HG03460 (cell line): ENCODE data around the gene DNMT3A.

Source experiments
- ATAC-seq: cut with Tn5 transposase; IDR thresholded peaks from one replicate; pipeline ENCODE4 v1.9.1; 2021; ENCODE audit not compliant: unreplicated experiment

DNMT3A gene

DNA sequence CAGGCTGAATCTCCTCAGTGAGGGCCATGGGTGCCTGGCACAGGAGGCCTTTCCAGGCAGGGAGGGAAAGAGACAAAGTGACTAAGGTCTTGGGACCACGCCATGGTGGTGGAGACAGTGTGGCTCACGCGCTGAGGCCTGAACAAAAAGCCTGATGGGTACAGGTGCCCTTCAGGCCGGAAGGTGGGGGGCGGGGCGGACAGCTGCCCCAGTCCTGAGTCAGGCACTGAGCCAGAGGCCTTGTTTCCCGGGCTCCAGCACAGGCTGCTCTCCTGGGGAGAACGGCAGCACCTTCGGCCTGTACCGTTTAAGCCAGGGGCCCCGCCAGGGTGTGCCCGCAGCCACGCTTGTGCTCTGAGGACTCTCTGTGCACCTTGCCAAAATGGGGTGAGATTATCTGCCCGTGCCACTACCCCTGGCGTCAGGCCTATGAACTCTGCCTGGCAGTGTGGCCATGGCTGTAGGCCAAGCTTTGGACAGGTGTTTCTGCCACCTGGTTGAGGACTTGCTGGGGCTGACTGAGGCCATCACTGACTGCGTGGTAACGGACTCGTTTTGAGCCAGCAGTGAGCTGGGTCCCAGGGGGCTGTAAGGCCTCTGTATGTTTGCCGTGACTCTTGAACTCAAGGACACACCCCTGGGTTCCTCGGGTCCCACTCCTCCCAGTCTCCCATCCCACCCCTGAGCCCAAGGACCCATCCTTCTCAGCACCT lies 31.7 kb upstream of the DNMT3A start:
- no peak for ATAC-seq

DNA sequence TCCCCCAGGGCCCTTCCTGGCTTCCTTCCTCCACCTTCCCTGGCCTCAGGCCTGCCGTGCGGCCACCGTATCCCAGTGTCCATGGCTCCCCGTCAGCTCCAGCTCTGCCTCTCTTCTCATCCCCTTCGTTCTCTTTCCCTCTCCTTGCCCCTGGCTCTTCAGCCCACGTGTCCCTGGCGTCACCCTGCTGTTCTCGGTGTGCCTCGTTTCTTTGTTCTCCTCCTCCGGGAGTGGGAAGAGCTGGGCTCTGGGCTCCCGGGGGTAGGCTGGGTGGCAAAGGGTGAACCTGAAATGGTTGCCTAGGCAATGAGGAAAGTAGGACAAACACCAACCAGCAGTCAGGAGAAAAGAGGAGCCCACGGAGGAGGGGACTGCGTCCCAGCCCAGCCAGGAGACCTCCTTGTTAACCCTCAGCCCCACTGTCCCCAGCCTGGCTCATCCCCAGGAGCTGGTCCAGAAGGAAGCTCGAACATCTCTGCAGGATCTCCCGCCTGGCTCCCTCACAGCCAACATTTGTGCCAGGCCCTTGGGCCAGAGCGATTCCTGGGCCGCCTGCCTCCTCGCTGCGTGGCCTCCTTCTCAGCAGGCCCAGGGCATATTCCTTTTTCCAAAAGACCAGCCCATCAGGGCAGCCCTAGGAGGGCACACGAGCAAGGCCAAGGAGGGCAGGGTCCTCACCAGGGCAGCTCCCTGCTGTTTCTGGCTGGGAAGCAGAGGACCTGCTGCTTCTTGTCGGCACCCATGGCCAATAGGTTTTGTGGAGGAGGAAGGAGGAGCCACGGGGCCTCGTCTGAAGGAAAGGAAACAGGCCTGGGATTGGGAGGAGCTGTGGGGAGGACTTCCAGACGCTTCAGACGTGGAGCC lies 30.9 kb upstream of the DNMT3A start:
- ATAC-seq, result no peak

DNA sequence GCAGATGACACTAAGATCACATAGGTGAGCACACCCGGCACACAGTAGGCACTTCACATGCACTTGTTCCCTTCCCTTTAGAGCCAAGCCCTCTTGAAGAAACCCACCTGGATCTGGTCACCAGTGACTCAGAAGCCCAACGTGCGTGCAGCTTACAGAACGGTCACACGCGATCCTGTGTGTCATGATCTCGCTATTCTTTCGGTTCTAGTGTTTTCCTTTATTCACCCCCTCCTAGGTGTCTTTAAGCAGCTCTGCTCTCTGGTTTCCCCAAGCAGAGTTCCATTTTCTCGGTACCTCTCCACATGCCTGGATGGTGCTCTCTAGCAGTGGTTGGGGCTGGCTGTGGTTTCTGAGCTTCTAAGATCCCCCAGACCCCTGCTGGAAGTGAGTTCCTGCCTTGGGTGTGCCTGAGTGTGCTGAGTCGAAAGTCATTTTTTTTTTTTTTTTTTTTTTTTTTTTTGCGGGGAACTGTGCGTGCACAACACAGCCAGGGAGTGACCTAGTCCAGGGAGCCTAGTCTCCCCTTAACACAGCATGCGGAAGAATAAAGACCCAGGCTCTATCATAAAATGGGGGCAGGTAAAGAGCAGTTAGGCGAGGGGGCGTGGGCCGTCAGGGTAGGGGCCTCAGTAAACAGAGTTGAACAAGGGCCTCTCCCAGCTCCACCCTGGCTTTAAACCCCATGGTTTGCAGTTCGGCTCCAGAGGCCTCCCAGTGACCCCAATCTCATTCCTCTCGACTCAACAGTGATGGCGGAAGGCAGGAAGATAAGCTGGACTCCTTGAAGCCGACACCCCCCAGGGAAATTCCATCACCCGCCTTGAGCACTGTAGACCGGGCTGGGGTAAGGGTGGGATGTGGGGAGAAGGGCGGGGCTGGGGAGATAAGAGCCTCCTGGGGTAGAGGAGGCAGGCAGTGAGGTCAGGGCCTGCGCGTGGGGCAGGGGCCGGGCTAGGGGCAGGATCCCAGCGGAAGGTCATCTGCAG lies 29.8 kb upstream of the DNMT3A start:
- no peak for ATAC-seq

DNA sequence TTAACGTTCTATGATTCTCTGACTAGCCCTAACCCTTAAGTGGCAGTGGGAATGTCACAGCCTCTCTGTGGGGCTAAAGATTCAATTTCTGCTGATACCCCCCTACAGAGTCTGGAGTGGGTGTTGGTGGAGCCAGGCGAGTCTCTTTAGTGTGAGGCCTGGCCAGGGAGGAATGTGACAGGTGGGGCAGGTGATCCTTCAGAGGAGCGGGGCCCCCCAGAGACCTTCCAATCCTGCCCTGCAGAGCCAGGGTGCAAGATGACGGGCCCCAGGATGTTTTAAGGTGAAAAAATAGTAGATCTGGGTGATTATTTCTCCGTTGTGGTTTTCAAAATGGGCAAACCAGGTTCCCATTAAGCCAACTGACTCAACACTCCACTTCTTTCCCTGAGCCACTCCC lies 28.2 kb upstream of the DNMT3A start:
- no peak for ATAC-seq

DNA sequence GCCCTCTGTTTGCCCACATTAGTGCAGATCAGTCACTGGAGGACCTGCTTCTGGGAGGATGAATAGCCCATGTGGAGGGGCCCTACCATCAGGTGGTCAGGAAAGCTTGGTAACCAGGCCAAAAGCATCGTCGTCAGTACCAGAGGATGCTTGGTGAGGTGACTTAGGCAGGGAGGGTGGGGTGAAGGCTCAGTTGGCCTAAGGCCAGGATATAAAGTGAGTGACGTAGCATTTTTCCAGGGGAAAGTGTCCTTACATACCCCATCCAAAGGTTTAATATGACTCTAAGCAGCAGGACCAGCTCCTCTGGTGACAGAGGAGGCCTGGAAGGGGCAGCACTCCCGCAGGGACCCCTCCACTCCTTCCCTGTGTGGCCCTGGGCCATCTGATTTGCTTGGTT lies 27.7 kb upstream of the DNMT3A start:
- no peak for ATAC-seq

DNA sequence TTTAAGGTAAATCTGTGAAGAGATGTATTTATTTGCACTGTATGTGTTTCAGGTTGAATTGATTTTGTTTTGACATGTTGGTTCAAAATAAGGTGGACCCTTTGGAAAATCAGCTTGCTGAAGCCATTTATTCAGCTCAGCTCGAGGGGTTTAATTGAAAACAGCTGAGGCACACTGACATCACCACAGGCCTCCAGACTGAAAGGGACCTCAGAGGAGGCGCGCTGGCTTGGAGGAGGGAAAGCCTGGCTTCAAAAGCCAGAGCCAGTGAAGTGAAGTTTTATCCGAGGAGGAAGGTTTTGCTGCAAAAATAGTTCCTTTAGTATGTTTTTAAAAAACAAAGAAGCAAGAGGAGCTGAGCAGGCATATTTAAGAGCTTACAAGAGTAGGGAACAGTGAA lies 26.9 kb upstream of the DNMT3A start:
- ATAC-seq, result no peak

DNA sequence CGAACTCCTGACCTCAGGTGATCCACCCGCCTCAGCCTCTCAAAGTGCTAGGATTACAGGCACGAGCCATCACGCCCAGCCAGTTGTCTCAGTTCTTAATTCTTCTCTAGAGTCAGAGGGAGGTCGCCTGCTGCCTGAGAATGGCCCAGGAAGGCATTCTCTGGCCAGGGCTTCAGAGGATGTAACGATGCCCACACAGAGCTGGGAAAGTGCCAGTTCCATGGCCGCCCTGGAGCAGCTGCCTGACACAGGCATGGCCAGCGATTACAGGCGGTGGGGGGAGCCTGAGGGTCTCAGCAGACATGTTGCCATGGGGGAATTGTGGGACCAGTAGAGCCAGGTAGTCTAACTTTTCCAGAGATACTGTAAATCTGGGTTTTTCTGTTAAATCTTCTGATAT lies 25.6 kb upstream of the DNMT3A start:
- ATAC-seq, result no peak

DNA sequence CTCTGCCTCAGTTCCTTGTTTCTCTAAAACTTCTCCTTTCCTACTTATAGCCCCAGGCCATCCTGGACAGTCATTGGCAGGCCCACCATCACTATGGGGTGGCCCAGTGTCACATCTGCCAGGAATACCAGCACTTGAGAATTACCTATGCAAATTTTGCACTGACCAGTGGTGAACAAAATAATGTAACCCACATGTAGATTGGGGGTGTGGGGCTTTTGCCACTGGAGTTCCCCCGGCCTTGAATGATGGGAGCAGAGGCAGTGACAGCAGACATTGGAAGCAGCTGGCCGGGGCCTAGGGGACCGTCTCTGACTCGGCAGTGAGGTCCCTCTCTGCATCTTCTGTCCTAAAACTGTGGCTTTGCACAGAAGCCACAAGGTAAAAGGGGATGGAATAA lies 24.9 kb upstream of the DNMT3A start:
- ATAC-seq, result no peak

DNA sequence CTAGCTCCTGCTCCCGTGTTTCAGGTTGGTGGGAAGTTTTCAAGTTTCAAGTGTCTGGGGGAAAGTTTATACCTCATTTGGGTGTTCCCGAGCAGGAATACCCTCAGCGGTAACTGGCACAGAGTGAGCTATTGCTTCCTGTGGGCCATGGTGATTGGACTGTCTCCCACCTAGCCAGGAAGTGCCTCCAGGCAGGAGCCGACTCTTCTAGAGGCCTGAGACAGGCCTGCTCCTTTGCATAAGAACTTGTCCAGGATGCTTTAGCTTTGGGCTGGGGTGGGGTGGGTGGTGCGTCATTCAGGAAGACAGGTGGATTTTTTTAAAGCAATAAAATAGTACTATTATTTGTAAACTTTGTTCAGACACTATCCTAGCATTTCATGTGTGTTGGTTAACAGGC lies 23.5 kb upstream of the DNMT3A start:
- ATAC-seq, result no peak

DNA sequence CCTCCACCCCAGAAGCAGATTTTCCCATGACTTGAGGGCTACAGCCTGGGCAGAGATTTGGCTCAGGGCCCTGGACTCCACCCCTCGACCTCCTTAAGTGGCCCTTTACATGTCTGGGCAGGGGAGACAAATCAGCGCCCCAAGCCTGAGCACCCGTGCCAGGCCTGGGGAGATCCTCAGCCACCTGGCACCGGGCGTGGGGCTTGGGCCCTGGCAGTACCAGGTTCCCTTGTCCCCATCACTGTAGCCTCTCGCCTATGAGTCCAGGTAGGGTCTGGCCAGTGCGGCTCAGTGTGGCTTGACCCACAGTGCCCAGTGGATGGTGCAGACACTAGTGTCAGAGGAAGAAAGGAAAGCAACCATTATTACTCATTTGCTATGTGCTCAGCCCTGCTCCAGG lies 22.0 kb upstream of the DNMT3A start:
- ATAC-seq, result no peak

DNA sequence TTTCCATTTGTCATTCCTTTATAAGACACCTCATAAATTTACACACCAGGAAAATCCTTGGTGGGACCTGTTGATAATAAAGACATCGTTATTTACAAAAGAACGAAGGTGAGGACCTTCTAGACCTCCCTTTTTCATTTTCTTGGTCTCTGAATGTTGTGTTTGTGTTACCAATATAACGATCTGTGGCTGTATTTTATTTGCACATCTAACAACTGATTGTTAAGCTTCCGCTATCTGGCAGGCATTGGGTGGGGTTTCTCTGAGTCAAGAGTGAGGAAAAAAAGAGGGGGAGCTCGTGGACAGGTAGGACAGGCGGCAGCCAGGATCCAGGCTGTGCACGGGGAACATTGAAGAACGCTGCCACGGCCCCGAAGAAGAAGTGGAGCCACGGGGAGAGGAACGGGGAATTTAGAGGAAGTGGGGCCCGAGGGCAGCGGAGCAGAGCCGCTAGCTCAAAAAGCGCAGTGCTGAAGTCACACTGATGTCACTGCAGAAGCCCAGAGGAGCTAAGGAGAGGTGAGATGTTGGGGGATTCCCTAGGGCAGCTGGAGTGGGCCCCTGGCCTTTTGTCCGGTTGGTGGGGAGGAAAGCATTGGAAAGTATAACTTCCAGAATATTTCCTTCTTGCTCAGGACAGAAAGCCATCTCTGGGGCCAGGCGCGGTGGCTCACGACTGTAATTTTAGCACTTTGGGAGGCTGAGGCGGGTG lies 20.9 kb upstream of the DNMT3A start:
- ATAC-seq, result peak; percentile 65

DNA sequence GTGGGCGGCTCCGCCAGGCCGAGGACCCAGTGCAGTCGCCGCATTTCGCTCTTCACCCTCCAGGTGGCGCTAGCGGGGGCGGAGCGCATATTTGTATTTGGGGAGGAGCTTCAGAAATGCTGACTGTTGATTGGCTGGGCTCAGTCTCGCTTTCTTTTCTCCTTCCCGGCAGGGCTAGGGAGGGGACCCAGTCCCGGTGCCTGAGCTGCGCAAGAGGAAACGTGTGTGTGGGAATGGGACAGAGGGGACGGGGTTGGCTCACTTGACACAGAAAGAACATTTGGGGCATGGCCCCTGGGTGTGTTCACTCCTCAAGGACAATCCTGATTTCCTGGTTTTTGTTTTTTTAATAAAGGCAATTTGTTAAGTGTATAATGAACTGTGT lies 20.3 kb upstream of the DNMT3A start:
- peak; percentile 89 for ATAC-seq

DNA sequence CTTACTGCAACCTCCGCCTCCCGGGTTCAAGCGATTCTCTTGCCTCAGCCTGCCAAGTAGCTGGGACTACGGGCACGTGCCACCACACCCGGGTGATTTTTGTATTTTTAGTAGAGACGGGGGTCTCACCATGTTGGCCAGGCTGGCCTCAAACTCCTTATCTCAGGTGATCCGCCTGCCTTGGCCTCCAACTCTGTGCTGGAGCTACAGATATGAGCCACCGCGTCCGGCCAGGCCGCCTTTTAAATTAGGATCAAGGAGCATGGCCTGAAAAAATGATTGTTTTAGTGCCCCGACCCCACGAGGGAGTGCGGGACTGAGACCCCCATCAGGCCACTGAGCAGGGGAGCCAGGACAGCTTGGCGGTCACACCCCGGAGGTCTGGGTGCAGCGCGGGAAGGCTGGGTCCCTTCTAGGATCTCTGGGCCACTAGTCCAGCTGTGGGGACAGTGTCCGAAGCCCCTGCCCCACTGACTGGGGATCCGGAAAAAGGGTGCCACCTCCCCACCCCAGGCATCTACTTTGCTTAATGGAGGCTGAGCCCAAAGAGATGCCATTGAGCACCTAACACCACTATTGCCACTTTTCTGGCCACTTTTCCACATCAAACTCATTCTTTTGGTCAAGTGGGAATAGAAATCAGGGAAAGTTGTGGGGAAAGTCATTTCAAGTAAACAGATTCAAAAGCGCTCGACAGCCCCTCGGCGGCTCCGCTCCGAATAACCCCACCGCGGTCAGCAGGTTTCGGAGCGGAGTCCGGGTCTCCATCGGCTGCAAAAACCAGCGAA lies 19.7 kb upstream of the DNMT3A start:
- ATAC-seq, result no peak

DNA sequence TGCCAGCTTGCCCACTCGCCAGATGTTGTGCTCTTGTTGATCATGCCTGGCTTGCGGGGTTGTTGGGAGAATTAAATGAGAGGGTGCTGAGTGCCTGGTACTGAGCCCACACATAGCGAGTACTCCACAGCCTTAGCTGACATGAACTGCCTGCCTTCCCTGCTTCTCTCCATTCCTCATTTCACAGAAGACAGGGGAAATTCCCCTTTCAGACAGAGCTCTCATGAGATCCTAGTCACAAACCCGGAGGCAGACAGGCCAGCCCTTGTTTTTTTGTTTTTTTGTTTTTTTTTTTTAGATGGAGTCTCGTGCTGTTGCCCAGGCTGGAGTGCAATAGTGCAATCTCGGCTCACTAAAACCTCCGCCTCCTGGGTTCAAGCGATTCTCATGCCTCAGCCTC lies 17.1 kb upstream of the DNMT3A start:
- no peak for ATAC-seq

DNA sequence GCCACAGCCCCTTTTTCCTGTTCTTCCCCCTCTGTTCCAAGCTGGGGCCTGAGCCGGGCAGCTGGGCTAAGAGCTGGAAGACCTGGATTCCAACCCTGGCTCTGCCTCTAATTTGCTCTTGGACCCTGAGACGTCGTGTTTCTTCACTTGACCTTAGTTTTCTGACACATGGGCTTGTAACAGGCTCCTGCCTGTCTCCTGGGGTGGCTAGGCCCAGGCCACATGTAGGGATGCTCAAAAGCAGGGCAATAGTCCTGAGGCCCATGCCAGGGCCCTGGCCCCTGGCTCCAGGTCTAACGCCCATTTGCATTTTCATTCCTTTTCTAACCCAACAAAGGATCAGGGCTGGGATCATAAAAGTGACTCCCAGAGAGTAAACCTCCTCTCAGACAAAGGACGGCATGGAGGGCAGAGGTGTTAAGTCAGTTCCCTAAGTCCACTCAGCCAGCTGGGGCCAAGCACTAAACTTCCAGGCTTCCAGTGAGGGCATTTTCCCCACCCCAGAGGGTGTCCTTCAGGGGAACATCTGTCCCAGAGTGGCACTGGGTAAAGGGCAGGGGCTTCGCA lies 16.6 kb upstream of the DNMT3A start:
- no peak for ATAC-seq

DNA sequence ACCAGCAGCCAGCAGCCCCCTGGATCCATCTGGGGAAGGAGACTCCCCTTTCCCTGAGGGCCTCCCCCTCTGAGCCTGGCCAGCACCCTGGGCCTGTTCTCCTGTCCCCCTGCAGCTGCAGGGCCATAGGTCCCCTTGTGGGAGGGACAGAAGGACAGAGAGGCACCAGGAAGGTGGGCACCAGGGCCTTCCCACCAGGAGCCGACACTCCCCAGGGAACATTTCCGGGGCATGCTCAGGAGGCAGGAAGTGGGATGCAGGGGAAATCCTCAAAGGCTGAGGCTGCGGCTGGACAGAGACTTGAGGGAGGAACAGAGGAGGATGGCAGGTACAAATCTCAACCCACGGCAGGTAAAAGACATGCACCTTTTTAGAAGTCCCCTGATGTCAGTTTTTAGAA lies 14.4 kb upstream of the DNMT3A start:
- no peak for ATAC-seq

DNA sequence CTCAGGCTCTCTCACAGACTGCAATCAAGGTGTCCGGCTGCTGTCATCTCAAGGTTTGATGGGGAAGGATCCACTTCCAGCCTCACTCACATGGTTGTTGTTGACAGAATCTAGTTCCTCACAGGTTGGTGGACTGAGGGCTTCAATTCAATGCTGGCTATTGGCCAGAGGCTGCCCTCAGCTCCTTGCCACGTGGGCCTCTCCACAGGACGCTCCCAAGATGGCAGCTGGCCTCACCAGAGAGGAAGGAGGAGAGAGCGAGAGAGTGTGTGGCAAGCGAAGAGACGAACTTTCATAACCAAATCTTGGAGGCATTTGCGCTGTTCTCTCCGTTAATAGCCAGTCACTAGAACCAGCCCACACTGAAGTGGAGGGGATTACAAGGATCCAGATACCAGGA lies 13.5 kb upstream of the DNMT3A start:
- ATAC-seq, result no peak

DNA sequence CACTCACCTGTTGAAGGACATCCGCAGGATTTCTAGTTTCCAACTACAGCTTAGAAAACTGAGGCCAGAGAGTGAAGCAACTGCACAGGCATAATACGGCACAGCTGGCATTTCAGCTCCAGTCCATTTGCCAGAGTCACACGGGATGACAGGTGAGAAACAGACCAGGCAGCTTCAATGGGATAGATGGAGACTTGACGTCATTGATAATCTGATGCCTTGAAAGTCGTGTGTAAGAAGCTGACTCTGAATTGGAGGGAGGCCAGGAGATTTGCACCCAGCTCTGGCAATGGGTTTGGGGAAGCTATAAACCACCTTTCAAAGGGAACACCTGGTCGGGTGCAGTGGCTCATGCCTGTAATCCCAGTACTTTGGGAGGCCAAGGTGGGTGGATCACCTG lies 12.4 kb upstream of the DNMT3A start:
- no peak for ATAC-seq

DNA sequence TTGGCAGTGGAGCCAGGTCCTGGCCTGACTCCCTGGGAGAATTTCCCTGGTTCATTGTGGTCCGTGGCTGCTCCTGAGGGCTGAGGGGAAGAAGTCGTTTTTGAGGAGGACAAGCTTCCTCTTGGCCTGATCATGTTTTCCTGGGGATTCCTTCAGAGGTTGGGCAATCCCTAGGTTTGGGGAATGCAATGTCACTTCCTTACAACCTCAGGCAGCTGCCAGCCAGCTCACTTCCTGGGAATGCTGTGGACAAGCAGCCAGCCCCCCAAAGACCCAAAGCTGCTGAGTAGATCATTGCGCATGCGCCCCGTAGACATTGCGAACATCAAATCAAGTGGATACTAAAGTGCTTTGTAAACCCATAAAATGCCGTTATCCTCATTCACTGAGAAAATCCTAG lies 7.7 kb upstream of the DNMT3A start:
- ATAC-seq, result no peak

DNA sequence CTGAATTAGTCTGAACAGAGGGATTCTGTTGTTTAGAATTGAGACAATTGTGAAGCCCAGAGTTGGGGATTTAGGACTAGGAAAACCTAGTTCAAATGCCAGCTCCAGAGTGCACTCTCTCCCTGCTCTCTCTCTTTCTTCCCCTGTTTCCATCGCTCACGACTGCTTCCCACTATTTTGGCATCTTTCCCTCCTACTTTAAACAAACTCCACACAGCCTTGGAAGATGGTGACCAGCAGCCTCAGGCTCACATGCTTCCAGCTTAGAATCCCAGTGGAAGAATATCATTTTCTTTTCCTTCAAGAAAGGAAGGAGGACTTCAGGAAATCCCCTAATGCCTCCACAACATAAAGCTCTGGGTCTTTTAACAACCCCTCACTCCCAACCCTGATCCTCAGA lies 6.1 kb upstream of the DNMT3A start:
- ATAC-seq, result no peak
